NOMO-1 (cell line): ENCODE results near the gene GFOD2.
"Not testable (repeated sequence)": the region's sequence is repeated elsewhere in the genome, so short reads cannot be mapped to it uniquely, and the experiment has no call there.

Source experiments
- DNase-seq, 2 experiments: peaks; one replicate each; lab custom pipeline; 2025; ENCODE audit not compliant: unreplicated experiment in 2 of 2; lab: John Stamatoyannopoulos, UW

GFOD2 gene

DNA sequence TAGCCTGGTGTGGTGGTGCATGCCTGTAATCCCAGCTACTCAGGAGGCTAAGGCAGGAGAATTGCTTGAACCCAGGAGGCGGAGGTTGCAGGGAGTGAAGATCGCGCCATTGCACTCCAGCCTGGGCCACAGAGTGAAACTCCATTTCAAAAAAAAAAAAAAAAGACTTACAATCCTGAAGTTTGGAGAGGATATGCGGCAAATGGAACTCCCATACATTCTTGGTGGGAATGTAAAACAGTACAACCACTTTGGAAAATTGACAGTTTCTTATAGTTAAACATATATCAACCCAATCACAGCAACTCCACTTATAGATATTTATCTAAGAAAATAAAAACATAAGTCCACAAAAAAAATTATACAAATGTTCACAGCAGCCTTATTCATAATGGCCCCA lies 11.9 kb downstream of the GFOD2 start:
- no peak for DNase-seq

DNA sequence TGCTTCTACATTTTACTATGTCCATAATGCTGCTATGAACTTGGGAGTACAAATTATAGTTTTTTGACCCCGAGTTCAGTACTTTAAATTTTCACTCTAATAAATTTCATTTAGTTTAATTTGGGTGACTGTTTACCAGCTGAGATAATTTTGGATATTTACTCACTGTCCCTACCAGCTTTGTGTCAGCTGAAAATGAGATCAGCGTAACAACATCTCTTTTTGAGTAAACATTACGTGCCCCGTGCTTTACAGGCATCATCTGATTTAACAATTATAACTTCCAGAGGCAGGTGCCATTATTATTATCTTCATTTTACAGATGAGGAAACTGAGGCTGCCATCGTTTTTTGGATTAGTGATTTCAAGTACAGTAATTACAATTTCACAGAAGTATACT lies 15.0 kb downstream of the GFOD2 start:
- no peak for DNase-seq

DNA sequence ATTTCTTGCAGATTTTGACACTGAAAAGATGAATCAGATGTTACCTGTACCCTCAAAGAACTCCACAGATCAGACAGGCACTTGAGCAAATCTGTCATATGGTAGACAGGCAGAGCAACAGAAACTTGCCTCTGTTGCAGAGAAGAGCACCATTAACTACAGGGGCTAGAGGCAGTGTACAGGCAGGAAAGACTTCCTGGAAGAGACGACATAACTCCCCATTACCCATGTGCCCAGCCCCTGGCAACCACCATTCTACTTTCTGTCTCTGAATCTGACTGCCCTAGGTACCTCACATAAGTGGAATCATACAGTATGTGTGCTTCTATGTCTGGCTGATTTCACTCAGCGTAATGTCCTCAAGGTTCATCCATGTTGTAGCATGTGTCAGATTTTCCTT lies 15.5 kb downstream of the GFOD2 start:
- DNase-seq, result no peak

DNA sequence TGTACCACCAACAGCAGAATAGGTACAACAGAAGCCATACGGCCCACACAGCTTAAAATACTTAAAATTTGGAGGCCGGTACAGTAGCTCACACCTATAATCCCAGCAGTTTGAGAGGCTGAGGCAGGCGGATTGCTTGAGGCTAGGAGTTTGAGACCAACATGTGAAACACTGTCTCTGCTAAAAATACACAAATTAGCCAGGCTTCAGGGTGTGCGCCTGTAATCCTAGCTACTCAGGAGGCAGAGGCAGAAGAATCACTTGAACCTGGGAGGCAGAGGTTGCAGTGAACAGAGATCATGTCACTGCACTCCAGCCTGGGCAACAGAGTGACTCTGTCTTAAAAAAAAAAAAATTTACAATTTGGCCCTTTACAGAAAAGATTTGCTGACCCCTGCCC lies 17.0 kb downstream of the GFOD2 start:
- DNase-seq, result no peak

DNA sequence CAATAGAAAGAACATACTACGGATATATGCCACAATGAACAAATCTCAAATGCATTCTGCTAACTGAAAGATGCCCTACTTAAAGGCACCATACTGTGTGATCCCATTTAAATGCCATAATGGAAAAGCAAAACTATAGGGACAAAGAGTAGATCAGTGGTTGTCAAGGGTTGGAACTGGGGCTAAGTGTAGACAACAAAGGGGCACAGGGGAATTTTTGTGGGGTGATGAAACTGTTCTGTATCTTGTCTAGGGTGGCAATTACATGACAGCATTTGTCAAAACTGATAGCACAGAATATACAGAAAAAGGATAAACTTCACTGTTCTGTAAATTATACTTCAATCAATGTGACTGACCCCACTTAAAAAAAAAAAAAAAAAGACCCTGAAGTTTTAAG lies 17.7 kb downstream of the GFOD2 start:
- DNase-seq, result no peak

DNA sequence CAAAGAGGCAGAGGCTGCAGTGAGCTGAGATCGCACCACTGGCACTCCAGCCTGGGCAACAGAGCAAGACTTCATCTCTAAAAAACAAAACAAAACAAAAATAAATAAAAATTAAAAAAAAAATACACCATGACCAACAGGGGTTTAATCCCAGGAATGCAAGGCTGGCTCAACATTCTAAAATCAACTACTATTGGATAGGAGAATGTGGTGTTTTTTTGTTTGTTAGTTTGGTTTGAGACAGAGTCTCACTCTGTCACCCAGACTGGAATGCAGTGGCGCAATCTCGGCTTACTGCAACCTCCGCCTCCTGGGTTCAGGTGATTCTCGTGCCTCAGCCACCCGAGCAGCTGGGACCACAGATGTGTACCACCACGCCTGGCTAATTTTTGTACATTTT lies 19.9 kb downstream of the GFOD2 start:
- no peak for DNase-seq

DNA sequence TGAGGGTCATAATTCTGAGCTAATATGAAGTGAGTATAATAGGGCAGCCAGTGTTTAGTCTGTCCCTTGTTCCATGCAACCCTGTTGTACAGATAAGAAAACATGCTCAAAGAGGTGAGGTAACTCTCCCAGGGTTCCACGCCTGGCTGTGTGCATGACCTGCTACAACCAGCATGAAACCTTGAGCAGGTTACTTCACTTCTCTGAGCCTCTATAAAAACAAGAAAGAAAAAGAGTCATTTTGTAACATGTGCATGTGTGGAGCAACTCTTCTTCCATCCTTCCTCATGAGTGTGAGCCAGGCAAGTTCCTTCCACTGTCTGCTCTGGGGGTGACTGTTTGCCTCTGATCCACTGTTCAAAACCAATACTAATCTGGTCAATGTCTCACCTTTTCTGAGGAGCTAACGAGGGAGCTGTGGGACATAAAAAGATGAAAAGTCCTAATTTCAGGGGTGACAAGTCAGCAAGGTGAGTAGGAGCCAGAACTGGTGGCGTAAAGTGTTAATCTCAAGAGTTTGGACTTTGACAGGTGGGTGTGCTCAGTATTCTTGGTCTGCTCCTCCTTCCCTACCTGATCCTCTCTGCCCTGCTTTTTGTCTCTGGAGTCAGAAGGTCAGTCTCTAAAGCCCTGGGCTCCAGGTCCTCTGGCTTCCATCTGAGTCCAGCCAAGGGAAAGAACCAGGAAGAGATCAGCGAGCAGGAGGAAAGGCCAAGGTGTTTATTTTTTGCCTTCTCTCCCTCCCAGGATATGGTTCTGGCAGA lies 21.5 kb downstream of the GFOD2 start:
- DNase-seq, result peak in 1 of 2 experiments; percentile 23

DNA sequence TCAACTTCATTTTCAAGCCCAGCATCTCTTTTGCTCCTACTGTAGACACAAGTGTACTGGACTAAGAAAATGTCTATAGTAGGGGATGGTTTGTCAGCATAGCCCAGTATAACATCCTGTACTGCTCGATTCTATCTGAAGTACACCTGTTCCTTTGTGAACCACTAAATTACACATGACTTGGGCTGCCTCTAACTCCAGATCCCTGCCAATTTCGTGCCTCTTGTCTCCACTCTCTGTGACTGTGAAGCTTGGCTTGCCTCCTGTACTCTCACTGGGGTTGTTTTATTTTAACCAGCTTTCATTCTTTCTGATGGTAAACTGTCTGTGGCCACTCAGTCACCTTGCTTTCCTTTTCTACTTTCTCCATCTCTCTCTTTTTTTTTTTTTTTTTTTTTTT lies 24.5 kb downstream of the GFOD2 start:
- no peak for DNase-seq

DNA sequence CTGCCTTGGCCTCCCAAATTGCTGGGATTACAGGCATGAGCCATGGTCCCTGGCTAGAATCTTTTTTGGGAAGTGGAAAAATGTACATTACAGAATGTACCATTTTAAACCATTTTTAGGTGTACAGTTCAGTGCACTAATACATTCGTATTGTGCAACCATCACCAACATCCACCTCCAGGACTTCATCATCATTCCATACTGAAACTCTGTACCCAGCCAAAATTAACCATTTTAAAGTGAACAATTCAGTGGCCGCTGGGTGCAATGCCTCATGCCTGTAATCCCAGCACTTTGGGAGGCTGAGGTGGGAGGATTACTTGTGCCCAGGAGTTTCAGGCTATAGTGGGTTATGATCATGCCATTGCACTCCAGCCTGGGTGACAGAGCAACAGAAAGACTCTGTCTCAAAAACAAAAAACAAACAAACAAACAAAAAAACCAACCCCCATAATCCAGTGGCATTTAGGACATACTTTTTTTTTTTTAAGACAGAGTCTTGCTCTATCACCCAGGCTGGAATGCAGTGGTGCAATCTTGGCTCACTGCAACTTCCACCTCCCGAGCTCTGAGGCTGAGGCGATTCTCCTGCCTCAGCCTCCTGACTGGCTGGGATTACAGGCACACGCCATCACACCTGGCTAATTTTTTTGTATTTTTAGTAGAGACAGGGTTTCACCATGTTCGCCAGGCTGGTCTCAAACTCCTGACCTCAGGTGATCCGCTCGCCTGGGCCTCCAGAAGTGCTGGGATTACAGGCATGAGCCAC lies 25.4 kb downstream of the GFOD2 start:
- not testable (repeated sequence) for DNase-seq

DNA sequence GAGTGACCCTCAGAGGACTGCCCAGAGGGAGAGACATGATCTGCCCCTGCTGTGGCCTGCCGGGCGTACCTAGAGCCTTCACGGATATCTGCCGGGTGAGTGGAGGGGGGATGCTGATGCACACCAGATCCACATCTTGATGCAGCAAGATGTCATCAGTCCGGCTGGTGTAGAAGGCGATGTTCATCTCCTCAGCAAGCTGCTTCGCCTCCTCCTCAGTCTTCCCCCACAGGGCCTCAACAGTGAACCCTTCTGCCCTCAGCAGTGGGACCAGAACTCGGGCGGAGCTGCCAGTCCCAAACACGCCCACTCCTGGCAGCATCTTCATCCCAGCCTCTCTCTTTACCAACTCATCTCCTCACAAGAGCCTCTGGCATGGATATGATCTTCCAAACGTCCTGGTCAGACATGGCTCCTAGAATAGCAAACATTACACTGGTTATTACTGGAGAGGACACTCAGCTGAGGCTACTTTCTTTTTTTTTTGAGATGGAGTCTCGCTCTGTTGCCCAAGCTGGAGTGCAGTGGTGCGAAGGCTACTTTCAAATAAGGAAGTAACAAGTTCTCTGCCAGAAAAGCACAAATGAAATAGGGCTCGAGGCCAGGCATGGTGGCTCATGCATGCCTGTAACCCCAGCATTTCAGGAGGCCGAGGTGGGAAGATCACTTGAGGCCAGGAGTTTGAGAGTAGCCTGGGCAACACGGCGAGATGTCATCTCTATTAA lies 33.6 kb downstream of the GFOD2 start:
- DNase-seq, result no peak

DNA sequence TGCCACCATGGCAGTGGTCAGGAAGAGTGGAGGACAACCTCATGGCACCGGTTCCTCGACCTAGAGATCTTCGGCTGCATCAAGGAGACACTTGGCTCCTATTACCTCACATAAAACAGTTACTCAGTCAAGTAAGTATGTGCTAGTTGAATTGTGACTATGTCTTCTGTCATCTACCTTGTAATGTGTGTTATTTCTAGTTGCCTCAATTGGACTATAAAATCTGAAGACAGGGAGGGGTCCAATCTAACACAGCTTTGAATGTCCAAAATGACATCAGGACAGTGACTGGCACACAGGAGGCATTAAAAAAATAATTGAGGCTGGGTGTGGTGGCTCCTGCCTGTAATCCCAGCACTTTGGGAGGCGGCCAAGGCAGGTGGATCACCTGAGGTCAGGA lies 35.3 kb downstream of the GFOD2 start:
- no peak for DNase-seq

DNA sequence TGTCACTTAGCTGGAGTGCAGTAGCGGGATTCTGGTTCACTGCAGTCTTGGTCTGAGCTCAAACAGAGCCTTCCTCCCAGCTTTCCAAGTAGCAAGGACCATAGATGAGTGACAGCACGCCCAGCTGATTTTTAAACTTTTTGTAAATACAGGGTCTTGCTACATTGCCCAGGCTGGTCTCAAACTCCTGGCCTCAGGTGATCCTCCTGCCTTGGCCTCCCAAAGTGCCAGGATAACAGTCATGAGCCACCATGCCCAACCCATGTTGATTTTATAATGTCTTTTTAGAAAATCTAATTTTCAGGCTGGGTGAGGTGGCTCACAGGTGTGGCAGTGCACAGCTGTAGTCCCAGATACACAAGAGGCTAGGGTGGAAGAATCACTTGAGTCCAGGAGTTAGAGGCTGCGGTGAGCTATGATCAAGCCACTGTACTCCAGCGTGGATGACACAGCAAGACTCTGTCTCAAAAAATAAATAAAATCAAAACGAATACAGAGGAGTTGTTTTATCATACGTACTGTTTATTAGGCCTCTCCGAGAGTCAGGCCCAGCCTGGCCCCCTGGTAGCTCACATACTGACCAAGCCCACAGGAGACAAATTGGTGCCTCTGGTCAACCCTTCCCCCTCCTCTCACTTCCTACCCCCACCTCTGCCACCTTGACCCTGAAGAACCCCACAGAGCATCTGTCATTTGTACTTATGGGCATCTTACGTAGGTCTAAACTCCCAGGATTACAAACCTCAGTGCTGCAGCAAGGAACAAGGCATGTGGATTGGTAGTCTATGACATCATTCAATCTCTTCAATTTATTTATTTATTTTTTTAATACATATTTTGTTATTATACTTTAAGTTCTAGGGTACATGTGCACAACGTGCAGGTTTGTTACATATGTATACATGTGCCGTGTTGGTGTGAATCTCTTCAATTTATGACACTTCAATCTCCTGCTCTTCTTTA lies 38.9 kb downstream of the GFOD2 start:
- DNase-seq, result no peak

DNA sequence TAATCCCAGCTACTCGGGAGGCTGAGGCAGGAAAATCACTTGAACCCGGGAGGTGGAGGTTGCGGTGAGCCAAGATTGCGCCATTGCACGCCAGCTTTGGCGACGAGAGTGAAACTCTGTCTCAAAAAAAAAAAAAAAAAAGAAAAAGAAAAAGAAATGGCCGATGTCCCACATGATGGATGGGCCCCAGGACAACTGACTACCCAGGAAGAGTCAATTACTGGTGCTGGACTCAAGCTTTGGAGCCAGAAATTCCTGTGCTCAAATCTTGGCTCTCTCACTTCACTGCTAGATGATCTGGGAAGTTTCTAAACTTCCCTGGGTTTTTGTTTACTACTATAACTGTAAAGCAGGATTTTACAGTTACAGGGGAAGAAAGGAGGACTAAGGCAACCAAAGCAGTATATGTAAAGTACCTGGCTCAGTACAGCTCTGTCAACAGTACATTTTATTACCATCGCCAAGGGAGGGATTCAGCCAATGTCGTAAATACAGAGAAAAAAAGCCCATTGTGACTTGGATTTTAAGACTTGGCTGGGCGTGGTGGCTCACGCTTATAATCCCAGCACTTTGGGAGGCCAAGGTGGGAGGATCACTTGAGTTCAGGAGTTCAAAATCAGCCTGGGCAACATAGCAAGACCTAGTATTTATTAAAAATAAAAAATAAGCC lies 40.6 kb downstream of the GFOD2 start:
- DNase-seq, result no peak

DNA sequence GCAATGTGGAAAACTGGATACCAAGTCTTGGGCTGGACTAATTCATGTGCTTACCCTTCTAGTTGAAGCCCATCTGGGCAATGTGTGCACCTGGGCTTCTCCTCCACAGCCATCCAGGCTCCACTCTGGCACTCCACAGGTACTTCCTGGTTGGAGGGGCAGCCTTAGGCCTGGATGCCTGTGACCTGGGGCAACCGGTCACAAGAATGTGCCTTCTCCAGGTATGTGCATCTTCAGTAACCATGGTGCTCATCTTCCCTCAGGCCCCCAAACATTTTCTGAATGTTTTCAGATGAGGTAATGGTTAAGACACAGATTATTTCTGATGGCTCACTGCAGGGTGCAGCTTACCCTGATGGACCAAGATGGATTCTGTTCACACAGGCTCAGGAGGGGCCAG lies 41.4 kb downstream of the GFOD2 start:
- no peak for DNase-seq

DNA sequence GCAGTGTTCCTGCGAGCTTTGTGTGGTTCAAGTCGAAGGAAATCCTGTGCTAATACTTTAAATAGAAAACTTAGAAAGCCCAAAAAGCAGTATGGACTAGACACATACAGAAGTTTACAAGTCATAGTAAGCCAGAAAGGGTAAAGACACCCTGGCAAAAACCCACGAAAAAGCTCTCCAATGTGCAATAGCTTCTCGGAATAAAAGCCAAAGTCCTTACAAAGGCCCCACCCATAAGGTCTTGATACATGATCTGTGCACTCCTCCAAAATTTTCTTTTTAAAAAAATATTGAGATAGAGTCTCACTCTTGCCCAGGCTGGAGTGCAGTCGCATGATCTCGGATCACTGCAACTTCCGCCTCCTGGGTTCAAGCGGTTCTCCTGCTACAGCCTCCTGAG lies 42.2 kb downstream of the GFOD2 start:
- DNase-seq, result no peak

DNA sequence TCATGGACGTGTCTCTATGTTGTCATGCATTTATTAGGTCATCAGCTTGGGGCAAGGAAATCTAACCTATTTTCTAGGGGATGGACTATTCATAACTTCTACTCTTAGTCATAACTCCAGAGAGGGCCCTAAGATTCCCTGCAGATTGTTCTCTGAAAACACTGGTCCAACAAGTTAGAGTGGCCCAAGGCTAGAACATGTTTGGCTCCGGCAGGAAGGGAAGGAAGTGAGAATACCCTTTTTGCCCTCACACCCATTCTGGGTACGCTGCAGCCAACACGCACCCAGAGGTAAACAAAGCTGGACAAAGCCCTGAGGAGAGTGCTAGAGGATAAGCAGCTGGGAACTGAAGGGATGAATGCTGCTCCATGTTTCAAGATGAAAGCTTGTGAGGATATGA lies 42.6 kb downstream of the GFOD2 start:
- no peak for DNase-seq

DNA sequence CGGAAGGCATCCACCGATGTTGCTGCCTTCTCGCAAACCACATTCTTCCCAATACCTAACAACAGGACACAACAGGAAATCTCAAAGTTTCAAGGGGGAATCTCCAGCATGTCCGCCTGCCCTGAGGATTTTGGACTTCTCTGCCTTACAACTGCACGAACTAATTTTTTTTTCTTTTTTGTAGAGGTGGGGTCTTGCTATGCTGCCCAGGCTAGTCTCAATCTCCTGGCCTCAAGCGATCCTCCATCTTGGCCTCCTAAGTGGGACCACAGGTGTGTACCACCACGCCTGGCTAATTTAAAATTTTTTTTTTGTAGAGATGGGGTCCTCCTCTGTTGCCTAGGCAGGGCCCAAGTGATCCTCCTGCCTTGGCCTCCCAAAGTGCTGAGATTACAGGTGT lies 43.1 kb downstream of the GFOD2 start:
- no peak for DNase-seq

DNA sequence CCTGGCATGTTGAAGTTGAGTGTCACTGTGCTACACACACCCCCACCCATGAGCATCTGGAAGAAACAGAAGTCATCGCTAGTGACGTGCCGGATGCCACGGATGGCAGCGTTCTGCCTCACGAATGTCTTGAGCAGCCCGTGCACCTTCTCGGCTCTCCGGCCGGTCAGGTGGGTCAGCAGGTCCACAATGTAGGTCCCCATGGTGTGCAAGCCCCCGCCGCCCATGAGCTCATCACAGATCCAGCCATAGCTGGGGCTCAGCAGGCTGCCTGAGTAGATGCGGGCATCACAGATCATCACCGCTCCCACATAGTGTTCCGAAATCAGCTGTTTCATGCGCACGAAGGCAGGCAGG lies 43.6 kb downstream of the GFOD2 start:
- DNase-seq, result no peak

DNA sequence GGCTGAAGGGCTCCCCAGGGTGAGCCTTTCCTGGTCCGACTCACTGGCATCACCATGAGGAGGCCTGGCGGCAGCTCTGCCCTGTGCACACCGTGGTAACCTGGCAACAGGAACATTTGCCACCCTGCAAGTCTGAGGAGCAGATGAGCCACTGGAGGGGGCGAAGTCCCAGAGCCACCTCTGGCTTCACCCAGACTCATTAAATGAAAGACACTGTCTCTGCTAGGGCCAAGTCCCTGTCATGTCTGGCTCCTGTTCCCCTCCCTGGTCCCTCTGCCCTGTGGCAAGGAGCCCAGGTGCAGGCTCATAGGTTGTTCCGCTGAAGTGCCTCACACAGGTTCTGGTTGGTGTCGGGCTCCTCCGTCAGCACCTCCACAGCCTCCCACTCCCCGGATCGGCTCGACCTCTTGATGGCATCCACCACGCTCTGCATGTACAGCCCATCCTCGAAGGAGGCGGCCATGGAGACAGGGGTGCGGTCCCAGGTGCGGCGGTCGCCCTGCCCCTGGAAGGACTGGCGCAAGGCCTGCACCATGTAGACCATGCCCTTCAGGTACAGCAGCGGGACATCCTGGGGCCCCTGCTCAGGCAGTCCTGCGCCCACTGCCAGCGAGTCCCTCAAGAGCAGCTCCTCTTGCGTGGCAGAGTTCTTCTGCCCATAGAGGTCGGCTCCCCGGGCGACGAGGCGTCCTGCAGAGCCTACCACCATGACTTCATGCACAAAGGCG lies 44.1 kb downstream of the GFOD2 start:
- DNase-seq, result no peak
